GM18511 (cell line): ENCODE measurements around the gene MACF1.
"Not testable (repeated sequence)": the region's sequence is repeated elsewhere in the genome, so short reads cannot be mapped to it uniquely, and the experiment has no call there.

Experiments used
- ATAC-seq: cut with Tn5 transposase; IDR thresholded peaks from one replicate; pipeline ENCODE4 v1.9.1; 2021; ENCODE audit warnings: mild to moderate bottlenecking, moderate library complexity; ENCODE audit not compliant: unreplicated experiment

MACF1 gene

DNA sequence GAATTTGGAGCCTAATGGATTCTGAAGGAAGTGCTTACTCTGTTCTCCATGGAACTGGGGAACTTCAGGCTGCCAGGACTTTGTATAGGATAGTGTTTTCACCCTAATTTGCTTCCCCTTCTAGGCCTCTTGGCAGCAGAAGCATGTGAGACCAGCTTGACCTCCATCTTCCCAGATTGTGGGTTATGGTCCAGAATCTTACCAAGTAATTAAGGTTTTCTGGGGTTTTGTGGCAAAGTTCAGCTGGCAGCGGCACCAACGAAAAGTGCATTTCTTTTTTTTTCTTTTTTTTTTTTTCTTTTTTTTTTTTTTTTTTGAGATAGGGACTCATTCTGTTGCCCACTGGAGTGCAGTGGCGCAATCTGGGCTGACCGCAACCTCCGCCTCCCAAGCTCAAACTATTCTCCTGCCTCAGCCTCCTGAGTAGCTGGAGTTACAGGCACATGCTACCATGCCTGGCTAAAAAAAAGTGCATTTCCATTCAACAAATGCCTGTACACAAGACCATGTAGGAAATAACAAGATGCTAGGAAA lies 283.6 kb downstream of the MACF1 start:
- no peak for ATAC-seq

DNA sequence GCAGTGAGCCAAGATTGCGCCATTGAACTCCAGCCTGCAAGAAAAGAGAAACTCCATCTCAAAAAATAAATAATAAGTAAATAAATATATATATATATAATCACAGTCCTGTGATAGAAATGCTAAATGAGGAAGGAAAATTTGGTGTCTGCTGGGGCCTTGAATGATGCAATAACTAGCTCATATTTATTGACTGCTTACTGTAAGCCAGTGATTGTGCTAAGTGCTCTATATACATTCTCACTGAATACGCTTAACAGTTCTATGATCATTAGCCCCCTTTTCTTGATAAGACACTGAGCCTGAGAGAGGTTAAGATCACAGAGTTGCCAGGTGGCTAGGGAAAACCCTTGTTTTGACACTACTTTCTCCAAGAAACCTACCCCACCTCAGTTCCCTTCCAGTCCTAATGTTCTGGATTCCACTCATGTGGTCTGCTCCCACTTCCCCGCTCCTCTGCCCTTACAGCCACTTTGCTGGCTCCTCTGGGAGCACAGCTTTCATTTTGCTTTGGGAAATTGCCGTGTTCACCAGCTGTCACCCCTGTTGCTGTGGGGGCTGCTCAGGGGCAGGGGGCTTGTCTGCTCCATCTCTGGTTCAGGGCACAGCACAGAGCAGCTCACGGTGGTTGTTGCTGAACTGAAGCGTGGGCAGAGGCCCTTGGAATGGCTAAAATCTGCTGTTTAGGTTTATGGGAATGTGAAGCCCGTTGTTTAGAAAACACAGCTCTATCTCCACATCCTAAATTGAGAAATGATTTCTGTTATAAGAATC lies 284.5 kb downstream of the MACF1 start:
- no peak for ATAC-seq

GRCh38 chr1:39489567-39490239 lies 285.2 kb downstream of the MACF1 start:
- ATAC-seq = no peak

DNA sequence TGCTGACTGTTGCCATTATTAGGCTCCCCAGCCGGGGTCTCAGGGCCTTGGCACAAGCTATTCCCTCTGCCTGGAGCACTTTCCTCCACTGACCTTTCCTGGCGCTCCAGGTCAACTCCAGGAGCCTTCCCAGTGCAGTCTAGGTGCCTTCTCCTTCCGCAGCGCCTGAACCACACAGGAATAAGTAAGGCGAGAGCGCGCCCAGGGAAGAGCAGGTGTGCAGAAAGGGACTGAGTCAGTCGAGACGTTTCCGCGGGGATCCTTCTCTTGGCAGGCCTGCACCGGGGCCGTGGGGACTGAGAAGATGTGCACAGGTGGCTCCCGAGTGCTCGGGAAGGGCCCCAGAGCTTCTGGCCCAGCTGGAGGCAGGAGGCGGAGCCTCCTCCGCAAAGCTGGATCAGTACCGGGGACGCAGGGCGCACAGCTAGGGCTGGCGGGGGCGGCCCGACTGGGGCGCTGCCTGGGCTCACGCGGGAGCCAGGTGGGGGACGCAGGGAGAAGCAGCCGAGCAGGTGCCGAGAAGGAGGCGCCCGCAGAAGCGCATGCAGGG lies 286.2 kb downstream of the MACF1 start:
- no peak for ATAC-seq

GRCh38 chr1:39491146-39491921 lies 286.8 kb downstream of the MACF1 start, which contains the start of gene BMP8A:
Gene BMP8A, plus strand, starts transcription at chr1:39491636. Its CDS starts 356 bp downstream, at chr1:39491992.
- ATAC-seq = peak; percentile 82

- not testable (repeated sequence) for ATAC-seq
Observed at GRCh38 chr1:39492118-39493042, 287.9 kb downstream of the MACF1 start.

- ATAC-seq = not testable (repeated sequence)
Observed at GRCh38 chr1:39493043-39493810, 288.7 kb downstream of the MACF1 start.

GRCh38 chr1:39494671-39495410 lies 290.3 kb downstream of the MACF1 start:
- ATAC-seq = no peak

GRCh38 chr1:39496520-39496919 lies 292.0 kb downstream of the MACF1 start:
- ATAC-seq = not testable (repeated sequence)

DNA sequence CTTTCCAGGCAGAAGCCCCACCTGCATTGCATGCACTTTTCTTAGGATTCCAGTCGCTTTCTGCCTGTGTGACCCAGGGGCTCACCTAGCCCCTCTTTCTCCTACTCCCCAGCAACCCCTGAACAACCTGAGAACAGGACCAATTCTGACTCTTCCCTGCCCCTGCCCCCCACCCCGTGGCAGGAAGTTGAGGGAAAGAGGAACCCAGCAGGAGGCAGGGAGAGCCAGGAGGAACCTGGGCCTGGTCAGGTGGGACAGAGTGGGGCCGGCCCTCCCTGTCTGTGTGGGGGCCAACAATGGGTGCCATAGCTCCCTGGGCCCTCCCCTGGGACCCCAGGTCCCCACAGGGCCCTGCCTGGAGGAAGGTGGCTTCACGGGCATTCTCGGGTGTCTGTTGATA lies 293.1 kb downstream of the MACF1 start:
- no peak for ATAC-seq

GRCh38 chr1:39498096-39498710 lies 293.7 kb downstream of the MACF1 start:
- not testable (repeated sequence) for ATAC-seq

- not testable (repeated sequence) for ATAC-seq
Observed at GRCh38 chr1:39498821-39499220, 294.3 kb downstream of the MACF1 start.

GRCh38 chr1:39499668-39500067 lies 295.2 kb downstream of the MACF1 start:
- no peak for ATAC-seq

GRCh38 chr1:39500862-39501389 lies 296.4 kb downstream of the MACF1 start:
- ATAC-seq = no peak

DNA sequence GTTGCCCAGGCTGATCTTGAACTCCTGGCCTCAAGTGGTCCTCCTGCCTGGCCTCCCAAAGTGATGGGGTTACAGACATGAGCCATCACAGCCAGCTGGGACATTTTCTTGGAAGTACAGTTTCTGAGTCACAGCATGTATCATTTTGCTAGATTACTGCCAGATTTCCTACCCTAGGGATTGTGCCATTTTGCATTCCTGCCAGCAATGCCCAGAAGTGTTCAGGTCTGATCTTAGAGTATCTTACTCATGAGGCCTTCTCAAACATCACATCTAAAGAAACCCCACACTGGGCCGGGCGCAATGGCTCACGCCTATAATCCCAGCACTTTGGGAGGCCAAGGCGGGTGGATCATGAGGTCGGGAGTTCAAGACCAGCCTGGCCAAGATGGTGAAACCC lies 297.2 kb downstream of the MACF1 start:
- no peak for ATAC-seq

- not testable (repeated sequence) for ATAC-seq
Observed at GRCh38 chr1:39504436-39504835, 299.9 kb downstream of the MACF1 start.

- ATAC-seq = no peak
Observed at GRCh38 chr1:39505289-39505688, 300.8 kb downstream of the MACF1 start.
